HEK293 (cell line): ENCODE data around the gene IL4R.

Source experiments
- SP2 ChIP-seq: fragments of 450-650 bp; formaldehyde crosslinking; IDR thresholded peaks from 2 replicates; pipeline ENCODE4 v1.5.1; 2016; ENCODE audit warnings: missing biosample characterization, missing genetic modification characterization
- ZBTB7A ChIP-seq: fragments of 450-650 bp; formaldehyde crosslinking; IDR thresholded peaks from 2 replicates; pipeline ENCODE4 v1.5.1; 2016; ENCODE audit warnings: low read depth, missing biosample characterization, missing genetic modification characterization
- ZNF146 ChIP-seq: fragments of 450-650 bp; formaldehyde crosslinking; IDR thresholded peaks from 2 replicates; pipeline ENCODE4 v1.5.1; 2016; ENCODE audit warnings: missing biosample characterization, missing genetic modification characterization
- ZNF202 ChIP-seq: fragments of 450-650 bp; formaldehyde crosslinking; IDR thresholded peaks from 2 replicates; pipeline ENCODE4 v1.5.1; 2016; ENCODE audit warnings: missing biosample characterization, missing genetic modification characterization, borderline replicate concordance
- ZNF423 ChIP-seq: fragments of 450-650 bp; formaldehyde crosslinking; IDR thresholded peaks from 2 replicates; pipeline ENCODE4 v1.5.1; 2016; ENCODE audit warnings: missing biosample characterization, missing genetic modification characterization
- ZNF426 ChIP-seq: fragments of 450-650 bp; formaldehyde crosslinking; IDR thresholded peaks from 2 replicates; pipeline ENCODE4 v1.5.1; 2017; ENCODE audit warnings: missing biosample characterization, missing genetic modification characterization, mild to moderate bottlenecking, inconsistent platforms, moderate library complexity
- ZNF433 ChIP-seq: fragments of 450-650 bp; formaldehyde crosslinking; IDR thresholded peaks from 2 replicates; pipeline ENCODE4 v1.5.1; 2016; ENCODE audit warnings: missing biosample characterization, missing genetic modification characterization, low read depth
- TF ChIP-seq, protein P1 (sequence below): fragments of 450-650 bp; formaldehyde crosslinking; IDR thresholded peaks from 2 replicates; pipeline ENCODE4 v1.5.1; 2016; ENCODE audit warnings: missing biosample characterization, missing genetic modification characterization

GRCh38 chr16:27368358-27368722, 54.6 kb downstream of the IL4R start:
- TF ChIP-seq ZBTB7A (no peak), ZNF426 (tag by site-specific recombination) (no peak), ZNF202 (tag by site-specific recombination) (no peak), ZNF423 (no peak), ZNF433 (tag by site-specific recombination) (no peak), SP2 (tag by site-specific recombination) (no peak), ZNF146 (no peak)
- TF ChIP-seq, protein P1, sequence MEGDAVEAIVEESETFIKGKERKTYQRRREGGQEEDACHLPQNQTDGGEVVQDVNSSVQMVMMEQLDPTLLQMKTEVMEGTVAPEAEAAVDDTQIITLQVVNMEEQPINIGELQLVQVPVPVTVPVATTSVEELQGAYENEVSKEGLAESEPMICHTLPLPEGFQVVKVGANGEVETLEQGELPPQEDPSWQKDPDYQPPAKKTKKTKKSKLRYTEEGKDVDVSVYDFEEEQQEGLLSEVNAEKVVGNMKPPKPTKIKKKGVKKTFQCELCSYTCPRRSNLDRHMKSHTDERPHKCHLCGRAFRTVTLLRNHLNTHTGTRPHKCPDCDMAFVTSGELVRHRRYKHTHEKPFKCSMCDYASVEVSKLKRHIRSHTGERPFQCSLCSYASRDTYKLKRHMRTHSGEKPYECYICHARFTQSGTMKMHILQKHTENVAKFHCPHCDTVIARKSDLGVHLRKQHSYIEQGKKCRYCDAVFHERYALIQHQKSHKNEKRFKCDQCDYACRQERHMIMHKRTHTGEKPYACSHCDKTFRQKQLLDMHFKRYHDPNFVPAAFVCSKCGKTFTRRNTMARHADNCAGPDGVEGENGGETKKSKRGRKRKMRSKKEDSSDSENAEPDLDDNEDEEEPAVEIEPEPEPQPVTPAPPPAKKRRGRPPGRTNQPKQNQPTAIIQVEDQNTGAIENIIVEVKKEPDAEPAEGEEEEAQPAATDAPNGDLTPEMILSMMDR (tag by site-specific recombination), result no peak
